ENCODE results near the gene KLHDC4. TPM values are rescaled to one million over a fixed set of nuclear protein-coding genes. Genes with fewer than 3 reads are reported as not detected.
"Not testable (repeated sequence)": the region's sequence is repeated elsewhere in the genome, so short reads cannot be mapped to it uniquely, and the experiment has no call there.

Gene KLHDC4
- total RNA-seq, 2 donors from 2014 or later = 71.0 to 188 TPM

- H3K9me3 Mint-ChIP-seq; H3K27ac Mint-ChIP-seq; DNase-seq (ENCODE audit: low spot score); H3K4me3 Mint-ChIP-seq; H3K36me3 Mint-ChIP-seq; H3K27me3 Mint-ChIP-seq; ATAC-seq: not testable (repeated sequence)
- H3K4me1 Mint-ChIP-seq (ENCODE audit: low read depth in 2 of 2) = peaks cover 13 to 18% of the 10 kb centered on the region in 2 donors
These were observed 8.1 kb upstream of the KLHDC4 start for GRCh38 chr16:87773836-87774235.

- H3K9me3 Mint-ChIP-seq; H3K27me3 Mint-ChIP-seq; H3K4me3 Mint-ChIP-seq; ATAC-seq; DNase-seq (ENCODE audit: low spot score): not testable (repeated sequence)
- H3K27ac Mint-ChIP-seq = peak overlapping the region in 1 of 2 donors; percentile 18
- H3K4me1 Mint-ChIP-seq (ENCODE audit: low read depth in 2 of 2) = peaks cover 27 to 33% of the 10 kb centered on the region in 2 donors
- H3K36me3 Mint-ChIP-seq = peaks cover 12% of the 10 kb centered on the region
These were observed 1.7 kb upstream of the KLHDC4 start for GRCh38 chr16:87767456-87767855.

GRCh38 chr16:87766485-87766797, 655 bp upstream of the KLHDC4 start:
- Mint-ChIP-seq H3K36me3 (peaks cover 19% of the 10 kb centered on the region), H3K4me3 (peak overlapping the region; percentile 98), H3K9me3 (no peaks in the 10 kb centered on the region), H3K27me3 (no peaks in the 10 kb centered on the region), H3K27ac (peak overlapping the region; percentile 95 to 96), H3K4me1 (ENCODE audit: low read depth in 2 of 2) (peaks cover 37 to 44% of the 10 kb centered on the region in 2 donors)
- DNase-seq (ENCODE audit: low spot score) = no peak
- ATAC-seq = no peak

- H3K27ac Mint-ChIP-seq = peak overlapping the region; percentile 95 to 96
- ATAC-seq = peak; percentile 70 to 74
- H3K27me3 Mint-ChIP-seq = no peaks in the 10 kb centered on the region
- H3K36me3 Mint-ChIP-seq = peaks cover 19% of the 10 kb centered on the region
- peaks cover 43 to 48% of the 10 kb centered on the region in 2 donors for H3K4me1 Mint-ChIP-seq (ENCODE audit: low read depth in 2 of 2)
- no peak for DNase-seq (ENCODE audit: low spot score)
- no peaks in the 10 kb centered on the region for H3K9me3 Mint-ChIP-seq
- peak overlapping the region; percentile 98 for H3K4me3 Mint-ChIP-seq
These were observed 362 bp downstream of the KLHDC4 start for GRCh38 chr16:87765473-87765775.

- ATAC-seq (peak; percentile 0 to 24), DNase-seq (ENCODE audit: low spot score) (no peak)
- no peaks in the 10 kb centered on the region for H3K9me3 Mint-ChIP-seq
- H3K27ac Mint-ChIP-seq = peak overlapping the region; percentile 95 to 96
- peaks cover 43 to 48% of the 10 kb centered on the region in 2 donors for H3K4me1 Mint-ChIP-seq (ENCODE audit: low read depth in 2 of 2)
- H3K27me3 Mint-ChIP-seq = no peaks in the 10 kb centered on the region
- H3K36me3 Mint-ChIP-seq = peaks cover 19% of the 10 kb centered on the region
- peak overlapping the region; percentile 98 for H3K4me3 Mint-ChIP-seq
These were observed 950 bp downstream of the KLHDC4 start for GRCh38 chr16:87764600-87765472.

GRCh38 chr16:87762620-87763019, 3.2 kb downstream of the KLHDC4 start:
- Mint-ChIP-seq H3K9me3 (no peaks in the 10 kb centered on the region), H3K36me3 (peaks cover 19% of the 10 kb centered on the region), H3K27ac (peak overlapping the region; percentile 68 to 95), H3K4me1 (ENCODE audit: low read depth in 2 of 2) (peaks cover 39 to 43% of the 10 kb centered on the region in 2 donors), H3K4me3 (peak overlapping the region; percentile 84), H3K27me3 (no peaks in the 10 kb centered on the region)
- no peak for DNase-seq (ENCODE audit: low spot score)
- ATAC-seq = no peak

- Mint-ChIP-seq H3K27ac (peak overlapping the region; percentile 68 to 95), H3K4me1 (ENCODE audit: low read depth in 2 of 2) (peaks cover 39 to 40% of the 10 kb centered on the region in 2 donors)
- DNase-seq (ENCODE audit: low spot score) = no peak
These were observed 3.7 kb downstream of the KLHDC4 start for GRCh38 chr16:87762071-87762571.

GRCh38 chr16:87761060-87761459, 4.7 kb downstream of the KLHDC4 start:
- Mint-ChIP-seq H3K4me3 (no peak overlapping the region), H3K9me3 (no peaks in the 10 kb centered on the region), H3K27me3 (no peaks in the 10 kb centered on the region), H3K4me1 (ENCODE audit: low read depth in 2 of 2) (peaks cover 40 to 41% of the 10 kb centered on the region in 2 donors), H3K27ac (peak overlapping the region in 1 of 2 donors; percentile 68), H3K36me3 (peaks cover 19% of the 10 kb centered on the region)
- DNase-seq (ENCODE audit: low spot score) = no peak
- no peak for ATAC-seq

More at GRCh38 chr16:87762071-87762571, 3.7 kb downstream of the KLHDC4 start:
- H3K9me3 Mint-ChIP-seq = no peaks in the 10 kb centered on the region
- ATAC-seq = peak; percentile 64 to 72
- H3K36me3 Mint-ChIP-seq = peaks cover 19% of the 10 kb centered on the region
- no peaks in the 10 kb centered on the region for H3K27me3 Mint-ChIP-seq
- peak overlapping the region; percentile 84 for H3K4me3 Mint-ChIP-seq

GRCh38 chr16:87757841-87758426, 7.9 kb downstream of the KLHDC4 start:
- ATAC-seq (no peak), DNase-seq (ENCODE audit: low spot score) (no peak)
- Mint-ChIP-seq H3K27me3 (no peaks in the 10 kb centered on the region), H3K4me3 (no peak overlapping the region), H3K36me3 (peaks cover 15% of the 10 kb centered on the region), H3K9me3 (no peaks in the 10 kb centered on the region), H3K27ac (no peak overlapping the region), H3K4me1 (ENCODE audit: low read depth in 2 of 2) (peaks cover 41 to 47% of the 10 kb centered on the region in 2 donors)

GRCh38 chr16:87754535-87754934, 11.3 kb downstream of the KLHDC4 start:
- H3K36me3 Mint-ChIP-seq = peaks cover 10% of the 10 kb centered on the region
- peaks cover 27 to 36% of the 10 kb centered on the region in 2 donors for H3K4me1 Mint-ChIP-seq (ENCODE audit: low read depth in 2 of 2)
- DNase-seq (ENCODE audit: low spot score) = no peak
- H3K9me3 Mint-ChIP-seq = no peaks in the 10 kb centered on the region
- H3K4me3 Mint-ChIP-seq = peak overlapping the region; percentile 61
- peak overlapping the region; percentile 35 to 86 for H3K27ac Mint-ChIP-seq
- H3K27me3 Mint-ChIP-seq = no peaks in the 10 kb centered on the region
- ATAC-seq = peak; percentile 70

- no peak for ATAC-seq
- Mint-ChIP-seq H3K27ac (no peak overlapping the region), H3K27me3 (no peaks in the 10 kb centered on the region), H3K4me1 (ENCODE audit: low read depth in 2 of 2) (peaks cover 5 to 21% of the 10 kb centered on the region in 2 donors), H3K4me3 (no peak overlapping the region), H3K36me3 (peaks cover 17% of the 10 kb centered on the region), H3K9me3 (no peaks in the 10 kb centered on the region)
- no peak for DNase-seq (ENCODE audit: low spot score)
These were observed 18.0 kb downstream of the KLHDC4 start for GRCh38 chr16:87747626-87748414.

GRCh38 chr16:87746178-87746577, 19.6 kb downstream of the KLHDC4 start:
- no peaks in the 10 kb centered on the region for H3K9me3 Mint-ChIP-seq
- DNase-seq (ENCODE audit: low spot score) (no peak), ATAC-seq (no peak)
- peaks cover 20% of the 10 kb centered on the region for H3K36me3 Mint-ChIP-seq
- no peak overlapping the region for H3K27ac Mint-ChIP-seq
- no peak overlapping the region for H3K4me3 Mint-ChIP-seq
- no peaks in the 10 kb centered on the region for H3K27me3 Mint-ChIP-seq
- H3K4me1 Mint-ChIP-seq (ENCODE audit: low read depth in 2 of 2) = peaks cover 12 to 27% of the 10 kb centered on the region in 2 donors

GRCh38 chr16:87744750-87745514, 20.9 kb downstream of the KLHDC4 start:
- H3K27ac Mint-ChIP-seq = no peak overlapping the region
- no peaks in the 10 kb centered on the region for H3K27me3 Mint-ChIP-seq
- DNase-seq (ENCODE audit: low spot score) (no peak), ATAC-seq (no peak)
- no peak overlapping the region for H3K4me3 Mint-ChIP-seq
- peaks cover 17 to 28% of the 10 kb centered on the region in 2 donors for H3K4me1 Mint-ChIP-seq (ENCODE audit: low read depth in 2 of 2)
- H3K36me3 Mint-ChIP-seq = peaks cover 26% of the 10 kb centered on the region
- no peaks in the 10 kb centered on the region for H3K9me3 Mint-ChIP-seq
